Stimulated activated CD8-positive, alpha-beta memory T cell treated with anti-CD3 and anti-CD28 coated beads, Interleukin-12 subunit alpha, Interleukin-12 subunit beta, amount 100 ng/mL, for 24 hours (primary cell): ENCODE measurements around the gene TBCK.
A peak's percentile ranks its signal among the peaks of the same experiment; 100 is the strongest.

Source experiments
- DNase-seq: peaks from one replicate; pipeline ENCODE4 v3.0.0-alpha.2; 2020; ENCODE audit errors: extremely low read depth

The TBCK gene

GRCh38 chr4:106315968-106316772 is at the start of gene TBCK, which contains the start of gene AIMP1:
Gene TBCK, minus strand, starts transcription at chr4:106316209. Its CDS starts 7,249 bp downstream, at chr4:106308960.
Gene AIMP1, plus strand, starts transcription at chr4:106316550. Its CDS starts 8,460 bp downstream, at chr4:106325010.
- DNase-seq: peak; percentile 67

GRCh38 chr4:106365613-106366012 is 49.6 kb upstream of the TBCK start:
- no peak for DNase-seq

- no peak for DNase-seq
Observed at GRCh38 chr4:106364282-106364681, 48.3 kb upstream of the TBCK start.

GRCh38 chr4:106362086-106362825 is 46.2 kb upstream of the TBCK start:
- DNase-seq: no peak

- DNase-seq: no peak
Observed at GRCh38 chr4:106358899-106359298, 42.9 kb upstream of the TBCK start.

- no peak for DNase-seq
Observed at GRCh38 chr4:106355193-106355592, 39.2 kb upstream of the TBCK start.

- no peak for DNase-seq
Observed at GRCh38 chr4:106353786-106354185, 37.8 kb upstream of the TBCK start.

- no peak for DNase-seq
Observed at GRCh38 chr4:106351016-106351415, 35.0 kb upstream of the TBCK start.

- no peak for DNase-seq
Observed at GRCh38 chr4:106347167-106347566, 31.2 kb upstream of the TBCK start.

GRCh38 chr4:106344647-106344970 is 28.6 kb upstream of the TBCK start:
- DNase-seq: no peak

GRCh38 chr4:106343865-106344646 is 28.0 kb upstream of the TBCK start:
- DNase-seq: no peak

- DNase-seq: no peak
Observed at GRCh38 chr4:106340774-106341173, 24.8 kb upstream of the TBCK start.

GRCh38 chr4:106339431-106339830 is 23.4 kb upstream of the TBCK start:
- DNase-seq: no peak

GRCh38 chr4:106338671-106339070 is 22.7 kb upstream of the TBCK start:
- no peak for DNase-seq

GRCh38 chr4:106337916-106338315 is 21.9 kb upstream of the TBCK start:
- DNase-seq: no peak

- DNase-seq: no peak
Observed at GRCh38 chr4:106336618-106337017, 20.6 kb upstream of the TBCK start.

- DNase-seq: no peak
Observed at GRCh38 chr4:106334741-106335470, 18.9 kb upstream of the TBCK start.

GRCh38 chr4:106333186-106333585 is 17.2 kb upstream of the TBCK start:
- no peak for DNase-seq

GRCh38 chr4:106329041-106329618 is 13.1 kb upstream of the TBCK start:
- no peak for DNase-seq

- DNase-seq: no peak
Observed at GRCh38 chr4:106325800-106326199, 9.8 kb upstream of the TBCK start.

- no peak for DNase-seq
Observed at GRCh38 chr4:106323119-106323518, 7.1 kb upstream of the TBCK start.
